Measurements from ENCODE around the gene IKBIP.

DNA sequence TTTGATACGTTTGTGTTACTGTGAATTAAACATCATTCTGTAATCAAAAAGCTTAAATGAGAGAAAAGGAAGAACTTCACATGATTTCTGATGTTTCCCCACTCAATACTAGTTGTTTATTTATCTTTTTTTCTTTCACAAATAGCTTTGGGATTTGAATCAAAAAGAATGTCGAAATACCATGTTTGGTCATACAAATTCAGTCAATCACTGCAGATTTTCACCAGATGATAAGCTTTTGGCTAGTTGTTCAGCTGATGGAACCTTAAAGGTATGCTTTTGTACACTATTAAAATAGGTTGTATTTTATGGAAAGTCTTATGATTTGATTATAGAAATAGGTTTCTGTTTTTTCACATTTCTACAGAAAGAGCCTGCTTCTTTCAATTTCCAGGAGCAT is 42.0 kb upstream of the IKBIP start:
- no peak for TF ChIP-seq SIN3A (IDR thresholded peaks at IDR 0.05; ENCODE audit: low read depth)
- TF ChIP-seq, protein P1, sequence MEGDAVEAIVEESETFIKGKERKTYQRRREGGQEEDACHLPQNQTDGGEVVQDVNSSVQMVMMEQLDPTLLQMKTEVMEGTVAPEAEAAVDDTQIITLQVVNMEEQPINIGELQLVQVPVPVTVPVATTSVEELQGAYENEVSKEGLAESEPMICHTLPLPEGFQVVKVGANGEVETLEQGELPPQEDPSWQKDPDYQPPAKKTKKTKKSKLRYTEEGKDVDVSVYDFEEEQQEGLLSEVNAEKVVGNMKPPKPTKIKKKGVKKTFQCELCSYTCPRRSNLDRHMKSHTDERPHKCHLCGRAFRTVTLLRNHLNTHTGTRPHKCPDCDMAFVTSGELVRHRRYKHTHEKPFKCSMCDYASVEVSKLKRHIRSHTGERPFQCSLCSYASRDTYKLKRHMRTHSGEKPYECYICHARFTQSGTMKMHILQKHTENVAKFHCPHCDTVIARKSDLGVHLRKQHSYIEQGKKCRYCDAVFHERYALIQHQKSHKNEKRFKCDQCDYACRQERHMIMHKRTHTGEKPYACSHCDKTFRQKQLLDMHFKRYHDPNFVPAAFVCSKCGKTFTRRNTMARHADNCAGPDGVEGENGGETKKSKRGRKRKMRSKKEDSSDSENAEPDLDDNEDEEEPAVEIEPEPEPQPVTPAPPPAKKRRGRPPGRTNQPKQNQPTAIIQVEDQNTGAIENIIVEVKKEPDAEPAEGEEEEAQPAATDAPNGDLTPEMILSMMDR (IDR thresholded peaks at IDR 0.05 in 2 of 3, conservative IDR thresholded peaks at IDR 0.05 in 1 of 3; ENCODE audit: borderline replicate concordance in 1 of 3, insufficient read depth in 1 of 3, low read depth in 2 of 3, low read length in 2 of 3) = no peak
- no peak for TF ChIP-seq YY1 (IDR thresholded peaks at IDR 0.05; ENCODE audit: extremely low read depth, insufficient replicate concordance, low read depth, low read length)

Measured in HCT116 (cell line).